Measurements from ENCODE around the gene ARR3.
"Not testable (repeated sequence)": the region's sequence is repeated elsewhere in the genome, so short reads cannot be mapped to it uniquely, and the experiment has no call there.

ARR3 gene

DNA sequence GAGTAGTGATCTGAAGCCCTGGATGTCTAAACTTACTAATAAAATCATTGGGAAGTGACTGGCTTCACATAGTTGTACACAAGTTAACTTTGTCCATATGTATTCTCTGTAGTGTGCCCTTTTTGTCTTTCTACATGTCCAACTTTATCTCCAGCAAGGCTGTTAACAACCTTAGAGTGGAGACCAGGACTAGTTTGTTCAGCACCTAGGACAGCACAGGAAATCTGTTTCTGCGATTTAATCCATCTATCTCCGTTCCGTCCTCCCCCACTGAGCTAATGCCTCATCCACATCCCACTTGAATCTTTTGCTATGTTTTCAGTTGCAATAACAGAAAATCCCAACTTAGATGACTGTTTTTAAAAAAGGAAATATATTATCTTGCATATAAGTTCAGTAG, 3.4 kb upstream of the ARR3 start:
- DNase-seq (ENCODE audit: low read depth) = no peak
- H3K4me3 ChIP-seq (ENCODE audit: low read depth, low read length) = no peak overlapping the region

DNA sequence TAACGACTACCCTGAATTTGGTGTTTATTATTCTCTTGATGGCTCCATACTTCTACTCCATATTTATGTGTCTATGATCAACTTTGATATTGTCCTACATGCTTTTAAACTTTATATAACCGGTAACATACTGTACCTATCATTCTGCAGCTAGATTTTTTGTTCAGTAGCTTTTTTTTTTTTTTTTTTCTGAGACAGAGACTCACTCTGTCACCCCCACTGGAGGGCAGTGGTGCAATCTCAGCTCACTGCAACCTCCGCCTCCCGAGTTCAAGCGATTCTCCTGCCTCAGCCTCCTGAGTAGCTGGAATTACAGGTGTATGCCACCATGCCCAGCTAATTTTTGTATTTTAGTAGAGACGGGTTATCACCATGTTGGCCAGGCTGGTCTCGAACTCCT, 5.9 kb downstream of the ARR3 start:
- H3K4me3 ChIP-seq (ENCODE audit: low read depth, low read length); DNase-seq (ENCODE audit: low read depth): not testable (repeated sequence)

DNA sequence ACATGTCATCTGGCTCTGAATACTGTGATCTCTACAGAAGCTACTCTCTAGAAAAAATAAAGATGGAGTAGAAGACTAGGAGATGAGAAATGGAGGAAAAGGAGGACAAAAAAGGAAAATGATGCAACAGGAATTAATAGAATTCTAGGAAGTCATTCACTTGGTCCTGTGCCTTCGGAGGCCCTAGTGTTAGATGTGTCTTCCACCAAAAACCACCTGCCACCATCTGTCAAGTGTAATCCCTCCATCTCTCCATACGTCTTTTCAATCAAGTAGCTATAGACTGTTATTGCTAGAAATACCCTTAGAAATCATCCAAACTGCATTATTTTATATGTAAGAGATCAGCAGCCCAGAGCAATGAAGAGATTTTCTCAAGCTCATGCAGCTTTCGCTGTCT, 10.9 kb downstream of the ARR3 start:
- no peak overlapping the region for H3K4me3 ChIP-seq (ENCODE audit: low read depth, low read length)
- no peak for DNase-seq (ENCODE audit: low read depth)

DNA sequence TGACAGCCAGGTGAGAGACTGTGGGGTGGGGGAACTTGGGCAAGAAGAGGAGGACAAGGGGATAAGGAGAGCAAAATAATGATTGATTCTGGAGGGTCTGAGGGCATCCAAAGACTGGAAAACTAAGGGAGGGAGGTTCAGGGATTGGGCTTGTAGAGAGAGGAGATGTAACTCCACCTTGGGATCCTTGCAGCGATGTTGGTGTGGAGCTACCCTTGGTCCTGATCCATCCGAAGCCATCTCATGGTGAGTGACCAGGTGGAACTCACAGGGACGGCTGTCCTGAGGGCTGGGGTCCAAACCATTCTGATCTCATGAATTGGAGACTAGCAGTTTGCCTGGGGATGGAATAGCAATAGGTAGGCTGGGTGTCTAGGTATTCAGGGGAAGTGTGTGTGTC, 12.4 kb downstream of the ARR3 start:
- DNase-seq (ENCODE audit: low read depth) = no peak

DNA sequence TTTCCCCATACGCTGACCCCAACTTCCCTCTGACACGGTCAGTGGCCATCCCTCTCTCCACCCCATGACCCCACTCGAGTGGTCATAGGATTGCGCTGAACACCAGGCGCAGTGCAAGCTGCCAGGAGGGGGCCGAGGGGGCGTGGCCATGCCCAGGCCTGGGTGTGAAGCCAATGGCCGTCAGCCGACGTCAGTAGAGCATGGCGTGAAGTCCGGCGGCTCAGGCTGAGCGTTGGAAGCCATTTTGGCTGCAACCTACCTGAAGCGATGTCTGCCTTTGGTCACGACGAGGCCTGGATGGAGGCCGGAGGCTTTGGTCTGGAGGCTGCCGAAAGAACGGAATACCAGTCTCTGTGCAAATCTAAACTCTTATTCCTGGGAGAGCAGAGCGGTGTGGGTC, 13.8 kb downstream of the ARR3 start, which contains the start of gene RAB41:
Gene RAB41 (plus strand): TSS at position 222 of the 400 bp plus-strand sequence. CDS start 46 bp downstream, at position 268.
- no peak for DNase-seq (ENCODE audit: low read depth)
- no peak within 1 kb of the TSS for H3K4me3 ChIP-seq (ENCODE audit: low read depth, low read length)

More for the DNA sequence above, 12.4 kb downstream of the ARR3 start:
- H3K4me3 ChIP-seq (ENCODE audit: low read depth, low read length) = no peak overlapping the region

DNA sequence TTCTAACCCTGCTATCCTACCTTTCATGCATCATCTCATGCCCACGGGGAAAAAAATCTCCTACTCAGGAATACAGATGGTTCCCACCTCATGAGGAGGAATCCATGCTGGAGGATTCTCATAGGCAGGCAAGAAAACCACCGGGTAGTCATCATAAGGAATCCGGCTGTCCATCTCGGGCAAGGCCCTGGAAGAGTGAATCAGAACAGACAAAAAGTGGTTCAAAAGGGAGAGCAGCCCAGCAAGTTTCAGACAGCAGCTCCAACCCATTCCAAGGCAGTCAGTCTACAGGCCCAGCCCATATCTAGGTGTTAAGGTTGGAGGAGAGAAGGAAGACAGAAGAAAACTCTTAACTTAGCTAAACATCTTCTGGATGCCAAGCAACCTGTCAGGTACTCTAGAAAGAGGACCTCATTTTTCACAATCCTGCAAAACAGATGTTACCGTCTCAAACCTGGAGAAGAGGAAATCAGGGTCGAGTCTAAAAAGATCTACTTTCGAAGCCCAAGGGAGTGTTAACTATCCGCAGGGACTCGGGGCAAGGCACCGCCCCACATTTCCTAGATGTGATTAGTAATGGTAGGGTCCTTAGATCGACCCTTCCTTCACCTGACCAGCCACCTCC, 21.1 kb downstream of the ARR3 start:
- H3K4me3 ChIP-seq (ENCODE audit: low read depth, low read length) = peak overlapping the region; percentile 71
- DNase-seq (ENCODE audit: low read depth) = no peak

DNA sequence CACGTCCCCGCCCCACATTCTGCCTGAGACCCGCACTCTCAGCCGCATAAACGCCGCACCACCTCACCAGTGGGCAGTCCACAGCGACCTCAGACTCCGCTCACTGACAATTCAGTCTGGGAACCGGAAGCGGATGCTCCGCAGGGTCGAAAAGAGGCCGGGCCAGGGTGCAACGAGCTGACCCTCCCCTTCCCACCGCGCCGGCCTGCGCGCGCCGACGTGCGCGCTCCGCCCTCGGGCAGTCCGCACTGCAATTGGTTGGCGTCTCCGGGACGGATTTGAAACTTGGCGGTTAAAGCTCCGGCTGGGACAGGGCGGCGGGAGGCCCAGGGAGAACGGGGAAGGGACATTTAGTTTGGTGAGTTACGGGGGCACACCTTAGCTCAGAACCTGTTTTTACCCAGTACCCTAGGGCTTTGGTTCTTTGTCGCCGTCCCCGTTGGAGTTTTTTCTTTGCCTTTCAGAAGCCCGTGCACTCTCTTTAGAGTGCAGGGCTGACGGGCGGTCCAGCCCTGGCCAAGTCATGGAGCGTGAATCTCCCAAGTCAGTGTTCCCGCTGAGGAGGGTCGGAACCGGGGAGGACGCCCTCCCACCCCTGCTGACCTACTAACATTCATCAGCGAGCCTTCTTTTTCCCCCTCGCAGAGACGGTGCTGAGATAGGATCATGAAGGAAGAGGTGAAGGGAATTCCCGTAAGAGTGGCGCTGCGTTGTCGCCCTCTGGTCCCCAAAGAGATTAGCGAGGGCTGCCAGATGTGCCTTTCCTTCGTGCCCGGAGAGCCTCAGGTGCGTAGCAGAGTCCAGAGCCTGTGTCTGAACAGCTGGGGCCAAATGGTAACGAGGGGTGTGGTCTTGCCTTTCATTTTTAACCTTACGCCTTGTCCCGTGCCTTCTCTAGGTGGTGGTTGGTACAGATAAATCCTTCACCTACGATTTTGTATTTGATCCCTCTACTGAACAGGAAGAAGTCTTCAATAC, 21.9 kb downstream of the ARR3 start, which contains the start of the genes KIF4A and PDZD11:
Gene KIF4A (plus strand): TSS at position 312 of the 978 bp plus-strand sequence. CDS start 355 bp downstream, at position 667.
Gene PDZD11 (minus strand): TSS at position 135 of the 978 bp plus-strand sequence. CDS start 586 bp downstream, outside the sequence.
- H3K4me3 ChIP-seq (ENCODE audit: low read depth, low read length) = peak within 1 kb of the TSS; percentile 71

DNA sequence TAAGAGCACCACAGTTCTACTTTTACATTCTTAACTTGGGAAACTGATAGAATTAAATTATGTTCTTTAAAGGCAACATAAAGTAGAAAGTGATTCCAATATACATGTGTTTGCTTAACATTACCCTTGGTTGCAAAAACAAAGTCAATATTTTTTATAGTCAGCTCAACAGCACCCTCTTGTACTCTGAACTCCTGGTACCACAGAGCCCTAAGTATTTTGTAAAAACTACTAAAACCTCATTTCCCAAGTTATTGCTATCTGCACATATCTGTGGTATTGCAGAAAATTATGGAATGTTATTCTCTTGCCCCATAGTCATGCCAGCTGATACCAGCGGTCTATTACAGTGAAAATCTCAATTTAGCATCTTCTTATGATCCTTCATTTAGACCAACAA, 24.7 kb downstream of the ARR3 start:
- DNase-seq (ENCODE audit: low read depth) = no peak
- H3K4me3 ChIP-seq (ENCODE audit: low read depth, low read length) = no peak overlapping the region

More for the DNA sequence above, 21.9 kb downstream of the ARR3 start, which contains the start of the genes KIF4A and PDZD11:
- peak; percentile 27 for DNase-seq (ENCODE audit: low read depth)

DNA sequence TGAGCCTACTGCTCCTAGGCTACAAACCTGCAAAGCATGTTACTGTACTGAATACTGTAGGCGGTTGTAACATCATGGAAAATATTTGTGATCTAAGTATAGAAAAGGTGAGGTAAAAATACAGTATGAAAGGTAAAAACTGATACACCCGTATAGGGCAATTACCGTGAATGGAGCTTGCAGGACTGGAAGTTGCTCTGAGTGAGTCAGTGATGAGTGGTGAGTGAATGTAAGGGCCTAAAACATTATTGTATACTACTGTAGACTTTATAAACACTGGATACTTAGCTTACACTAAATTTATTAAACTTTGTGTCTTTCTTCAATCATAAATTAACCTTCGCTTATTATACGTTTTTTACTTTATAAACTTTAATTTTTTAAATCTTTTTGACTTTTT, 25.5 kb downstream of the ARR3 start:
- no peak overlapping the region for H3K4me3 ChIP-seq (ENCODE audit: low read depth, low read length)
- DNase-seq (ENCODE audit: low read depth) = no peak

DNA sequence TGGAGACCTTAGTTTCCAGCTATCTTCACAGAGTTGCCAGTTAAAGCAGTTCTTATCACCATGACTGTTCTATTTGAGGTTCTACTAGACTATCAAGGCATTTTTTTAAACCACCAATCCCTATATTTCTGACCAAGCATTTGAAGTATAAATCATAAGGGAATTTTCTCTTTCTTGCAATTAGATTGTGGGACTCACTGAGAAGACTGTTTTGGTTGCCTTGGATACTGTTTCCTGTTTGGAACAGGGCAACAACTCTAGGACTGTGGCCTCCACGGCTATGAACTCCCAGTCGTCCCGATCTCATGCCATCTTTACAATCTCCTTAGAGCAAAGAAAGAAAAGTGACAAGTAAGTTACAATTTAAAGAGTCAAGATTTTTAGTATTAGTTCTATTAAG, 33.6 kb downstream of the ARR3 start:
- no peak for DNase-seq (ENCODE audit: low read depth)

DNA sequence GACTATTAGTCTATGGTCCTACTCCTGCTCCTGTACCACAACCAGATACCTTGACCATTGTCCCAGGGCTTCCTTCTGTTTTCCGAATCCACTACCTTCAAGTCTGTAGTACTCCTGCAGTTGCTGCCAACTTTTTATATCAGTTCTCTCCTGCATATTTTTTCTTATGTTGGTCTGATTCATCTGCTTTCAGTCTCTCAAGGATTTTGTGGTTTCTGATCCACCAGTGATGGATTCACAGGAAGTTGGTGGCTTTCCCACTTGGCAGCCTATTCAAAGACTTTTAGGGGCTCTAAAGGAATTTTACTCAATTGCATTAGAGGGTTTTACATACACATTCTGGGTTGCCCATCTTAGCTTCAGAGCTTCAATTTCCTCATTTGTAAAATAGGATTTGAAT, 45.4 kb downstream of the ARR3 start:
- DNase-seq (ENCODE audit: low read depth) = no peak
- no peak overlapping the region for H3K4me3 ChIP-seq (ENCODE audit: low read depth, low read length)

More for the DNA sequence above, 33.6 kb downstream of the ARR3 start:
- H3K4me3 ChIP-seq (ENCODE audit: low read depth, low read length) = no peak overlapping the region

DNA sequence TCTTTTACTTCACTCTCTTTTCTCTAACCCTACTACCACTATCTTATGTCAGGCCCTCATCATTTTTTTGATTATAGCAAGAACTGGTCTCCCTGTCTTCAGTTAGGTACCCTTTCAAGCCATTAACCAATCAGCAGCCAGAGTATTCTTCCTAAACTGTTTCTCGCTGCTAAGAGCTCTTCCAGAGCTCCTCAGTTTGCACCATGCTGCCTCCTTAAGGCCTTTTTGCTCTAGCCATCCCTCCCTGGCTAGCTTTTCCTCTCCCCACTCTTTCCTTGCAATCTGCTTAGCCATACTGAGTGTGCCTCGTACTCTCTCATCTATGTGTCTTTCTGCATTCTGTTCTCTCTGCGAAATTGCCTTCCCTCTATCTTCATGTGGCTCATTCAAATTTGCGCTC, 54.6 kb downstream of the ARR3 start:
- no peak for DNase-seq (ENCODE audit: low read depth)
- no peak overlapping the region for H3K4me3 ChIP-seq (ENCODE audit: low read depth, low read length)

DNA sequence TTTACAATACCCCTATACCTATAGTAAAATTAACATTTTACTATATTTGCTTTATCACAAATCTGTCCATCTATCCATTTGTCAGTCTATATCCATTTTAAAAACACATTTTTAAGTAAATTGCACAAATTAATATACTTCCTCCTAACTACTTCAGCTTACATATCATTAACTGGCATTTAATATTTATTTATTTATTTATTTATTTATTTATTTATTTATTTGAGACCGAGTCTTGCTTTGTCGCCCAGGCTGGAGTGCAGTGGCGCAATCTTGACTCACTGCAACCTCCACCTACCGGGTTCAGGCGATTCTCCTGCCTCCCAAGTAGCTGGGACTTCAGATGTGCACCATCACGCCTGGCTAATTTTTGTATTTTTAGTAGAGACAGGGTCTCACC, 55.5 kb downstream of the ARR3 start:
- DNase-seq (ENCODE audit: low read depth); H3K4me3 ChIP-seq (ENCODE audit: low read depth, low read length): not testable (repeated sequence)

DNA sequence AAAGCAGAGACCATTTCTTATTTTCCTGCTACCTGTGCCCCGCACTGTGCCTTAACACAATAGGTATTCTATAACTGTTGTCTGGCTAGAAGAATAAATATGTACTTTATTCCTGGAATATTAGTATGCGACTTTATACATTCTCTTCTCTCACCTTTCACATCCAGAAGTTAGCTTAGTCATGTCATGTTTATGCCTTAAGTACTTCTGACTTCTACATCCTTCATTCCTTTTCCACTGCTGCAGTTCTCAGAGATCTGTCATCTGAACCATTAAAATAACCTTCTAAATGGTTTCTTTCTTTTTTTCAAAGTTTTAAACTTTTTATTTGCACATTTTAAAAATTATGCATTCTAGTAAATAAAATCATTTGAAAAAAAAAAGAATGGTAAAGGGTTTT, 56.2 kb downstream of the ARR3 start:
- H3K4me3 ChIP-seq (ENCODE audit: low read depth, low read length) = no peak overlapping the region
- no peak for DNase-seq (ENCODE audit: low read depth)

DNA sequence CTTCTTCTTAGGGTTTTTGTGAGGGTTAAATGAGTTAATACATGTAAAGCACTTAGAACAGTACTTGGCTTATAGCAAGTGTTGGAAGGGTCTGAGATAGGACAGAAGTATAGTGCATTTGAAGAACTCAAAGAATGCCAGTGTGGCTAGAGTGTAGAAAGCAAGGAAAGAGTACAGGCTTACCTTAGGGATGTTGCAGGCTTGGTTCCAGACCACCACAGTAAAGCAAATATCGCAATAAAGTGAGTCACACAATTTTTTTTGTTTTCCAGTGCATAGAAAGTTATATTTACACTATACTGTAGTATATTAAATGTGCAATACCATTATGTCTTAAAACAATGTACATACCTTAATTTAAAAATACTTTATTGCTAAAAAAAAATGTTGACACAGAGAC, 63.0 kb downstream of the ARR3 start:
- DNase-seq (ENCODE audit: low read depth) = no peak
- H3K4me3 ChIP-seq (ENCODE audit: low read depth, low read length) = no peak overlapping the region
